Germinal center (tissue), 1 donor: ENCODE measurements around the gene REG1B.

Source experiments
- DNase-seq: peaks from one replicate; pipeline ENCODE4 v3.0.0; 2012; ENCODE audit warnings: mixed read lengths, low spot score

The REG1B gene, protein sequence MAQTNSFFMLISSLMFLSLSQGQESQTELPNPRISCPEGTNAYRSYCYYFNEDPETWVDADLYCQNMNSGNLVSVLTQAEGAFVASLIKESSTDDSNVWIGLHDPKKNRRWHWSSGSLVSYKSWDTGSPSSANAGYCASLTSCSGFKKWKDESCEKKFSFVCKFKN

GRCh38 chr2:79087785-79088364, at the start of gene REG1B:
Gene REG1B (minus strand): TSS chr2:79087993. CDS start chr2:79087612, 381 bp downstream.
- DNase-seq: no peak

GRCh38 chr2:79131687-79132086, 43.9 kb upstream of the REG1B start:
- no peak for DNase-seq

DNA sequence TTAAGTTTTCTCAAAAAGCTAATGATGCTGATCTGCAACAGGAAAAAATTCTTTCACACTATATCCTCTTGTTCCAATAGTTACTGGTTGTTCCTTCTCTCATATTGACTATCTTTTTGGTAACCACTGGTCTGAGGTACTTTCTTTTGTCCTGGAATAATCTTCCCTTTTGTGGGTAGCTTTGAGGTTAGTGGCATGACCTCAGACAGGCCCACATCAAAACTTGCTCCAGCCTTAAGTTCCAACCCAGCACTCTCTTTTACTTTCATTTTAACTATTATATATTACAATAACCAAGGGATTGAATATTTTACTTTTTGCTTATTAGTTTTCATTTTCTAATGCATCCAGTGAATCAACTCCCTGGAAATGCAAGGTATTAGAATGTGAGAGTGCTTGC, 42.0 kb upstream of the REG1B start:
- no peak for DNase-seq

DNA sequence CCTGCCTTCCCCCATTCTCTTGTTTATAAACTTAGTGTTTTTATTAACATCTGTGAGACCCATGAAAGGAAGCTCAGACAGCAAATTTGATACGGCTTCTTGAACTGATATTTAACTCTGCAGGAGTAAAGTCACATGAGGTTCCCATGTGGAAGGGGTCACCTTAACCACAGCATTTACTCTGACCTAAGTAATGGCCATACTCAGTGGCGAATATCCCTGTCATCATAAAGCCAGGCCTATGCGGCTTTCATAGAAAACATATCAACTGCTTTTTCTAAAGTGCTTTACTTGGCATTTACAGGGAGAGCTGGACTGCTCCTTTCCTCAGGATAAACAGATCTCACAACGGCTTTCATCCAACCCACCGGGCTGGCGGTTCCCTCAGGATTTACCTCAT, 41.5 kb upstream of the REG1B start:
- DNase-seq: no peak

DNA sequence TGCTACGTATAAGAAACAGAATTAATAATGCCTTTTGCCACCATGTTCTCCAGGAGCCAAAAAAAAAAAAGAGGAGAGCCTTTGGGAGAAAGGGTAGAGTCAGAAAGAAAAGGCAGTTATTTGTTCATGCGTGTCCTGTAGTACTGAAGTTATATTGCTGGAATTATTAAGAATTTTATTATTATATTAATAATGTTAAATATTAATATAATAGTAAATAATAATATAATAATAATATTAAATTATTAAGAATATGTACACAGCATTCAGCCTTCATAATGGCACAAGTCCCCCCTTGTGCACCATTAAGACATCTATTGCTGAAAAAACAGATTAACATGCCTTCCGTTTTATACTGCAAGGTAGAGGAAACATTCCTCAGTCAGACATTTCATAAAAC, 40.6 kb upstream of the REG1B start:
- DNase-seq: no peak

- no peak for DNase-seq
Measured at GRCh38 chr2:79125721-79125985, 37.9 kb upstream of the REG1B start.

- DNase-seq: no peak
Measured at GRCh38 chr2:79124907-79125720, 37.3 kb upstream of the REG1B start.

- no peak for DNase-seq
Measured at GRCh38 chr2:79122676-79123075, 34.9 kb upstream of the REG1B start.

GRCh38 chr2:79120194-79120713, 32.5 kb upstream of the REG1B start, which contains the start of gene REG1A:
Gene REG1A (plus strand): TSS chr2:79120488. CDS start chr2:79120862, 374 bp downstream.
- no peak for DNase-seq

DNA sequence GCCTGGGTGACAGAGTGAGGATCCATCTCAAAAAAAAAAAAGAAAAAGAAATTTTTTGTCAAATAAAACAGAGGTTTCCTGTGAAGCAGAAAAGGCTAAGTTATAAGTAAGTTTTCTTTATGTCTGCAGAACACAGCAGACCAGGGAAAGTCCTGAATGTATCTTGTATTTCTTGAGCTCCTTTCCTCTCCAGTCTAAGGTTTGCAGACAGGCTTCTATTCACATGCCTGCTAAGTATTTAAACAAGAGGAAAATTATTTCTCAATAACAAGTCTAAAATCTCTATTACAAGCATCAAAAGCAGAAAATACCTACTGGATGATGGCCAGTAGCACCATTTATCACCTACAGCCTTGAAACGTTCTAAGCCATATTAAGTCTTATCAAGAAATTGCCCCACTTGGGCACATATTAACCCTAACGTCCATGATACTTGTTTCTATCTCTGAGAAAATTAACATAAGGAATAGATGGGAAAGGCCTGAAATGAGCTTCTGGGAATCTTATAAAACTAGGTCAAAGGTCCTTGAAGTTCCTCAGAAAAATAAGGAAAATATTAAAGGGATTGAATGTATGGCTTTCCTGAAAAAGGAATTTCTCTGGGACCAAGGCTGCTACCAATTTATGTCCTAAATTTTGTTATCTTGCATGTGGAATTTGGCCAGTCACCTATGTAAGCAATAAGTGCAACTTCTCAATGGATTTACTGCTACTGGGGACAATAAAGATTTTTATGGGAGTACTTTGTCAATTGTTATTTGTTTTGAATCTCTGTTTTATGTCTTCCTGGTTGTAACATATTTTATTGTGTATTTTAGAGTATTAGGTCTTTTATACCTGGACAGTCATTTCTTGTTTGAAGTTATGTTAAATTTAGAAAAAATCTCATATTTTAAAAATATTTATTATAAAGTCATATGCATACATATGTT, 29.5 kb upstream of the REG1B start:
- DNase-seq: no peak

GRCh38 chr2:79114797-79115494, 27.2 kb upstream of the REG1B start:
- no peak for DNase-seq

GRCh38 chr2:79112269-79112668, 24.5 kb upstream of the REG1B start:
- no peak for DNase-seq

DNA sequence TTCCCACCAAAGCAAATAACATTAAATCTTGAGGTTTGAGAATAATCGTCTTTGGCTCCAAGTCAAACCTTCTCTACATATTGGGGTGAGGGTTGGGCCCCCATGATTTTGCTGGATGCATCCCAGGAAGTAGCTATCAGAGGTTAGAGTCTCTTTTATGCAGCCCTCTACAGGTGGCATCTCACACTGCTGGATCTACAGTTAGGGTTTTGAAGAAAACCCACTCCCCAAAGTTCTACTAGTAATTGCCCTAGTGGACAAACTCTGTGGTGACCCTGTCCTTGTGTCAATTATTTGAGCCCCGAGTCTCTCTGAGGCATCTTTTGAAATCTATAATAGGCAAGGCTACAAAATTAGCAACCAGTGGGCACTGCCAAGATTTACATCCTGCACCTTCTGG, 17.5 kb upstream of the REG1B start:
- DNase-seq: no peak

- no peak for DNase-seq
Measured at GRCh38 chr2:79103214-79103613, 15.4 kb upstream of the REG1B start.

DNA sequence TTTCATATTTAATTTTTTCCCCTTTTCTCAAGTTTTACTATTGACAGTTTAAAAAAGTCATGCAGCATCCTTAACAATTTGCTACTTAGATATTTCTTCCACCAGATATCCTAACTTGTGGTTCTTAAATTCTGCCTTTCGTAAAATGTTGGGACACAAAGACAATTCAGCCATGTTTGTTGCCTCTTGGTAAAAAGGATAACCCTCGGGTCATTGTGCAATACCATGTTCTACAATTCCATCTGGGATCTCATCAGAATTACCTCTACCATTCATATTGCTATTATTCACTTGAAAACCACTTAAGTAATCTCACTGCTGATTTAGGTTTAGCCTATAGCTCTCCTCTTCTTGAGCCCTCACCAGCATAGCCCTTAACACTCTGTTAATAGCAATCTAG, 13.2 kb upstream of the REG1B start:
- no peak for DNase-seq

DNA sequence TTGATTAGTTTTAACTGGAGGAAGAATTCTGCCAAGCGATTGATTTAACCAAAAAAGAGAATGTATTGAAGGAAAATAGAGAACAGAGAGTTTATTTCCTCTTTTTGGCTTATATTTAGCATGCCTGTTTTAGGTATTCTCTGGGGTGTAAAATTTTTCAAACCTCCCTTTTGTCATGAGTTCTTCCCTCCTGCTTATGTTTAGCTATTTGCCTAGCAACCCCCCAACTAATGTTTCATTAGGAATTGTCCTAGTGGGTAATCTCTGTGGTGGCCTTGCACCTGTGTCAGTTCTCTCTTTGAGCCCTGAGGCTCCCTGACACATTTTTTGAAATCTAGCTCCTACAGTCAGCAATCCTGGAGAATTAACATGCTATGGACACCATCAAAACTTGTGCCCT, 12.5 kb upstream of the REG1B start:
- DNase-seq: no peak

GRCh38 chr2:79099140-79099686, 11.4 kb upstream of the REG1B start:
- DNase-seq: no peak

DNA sequence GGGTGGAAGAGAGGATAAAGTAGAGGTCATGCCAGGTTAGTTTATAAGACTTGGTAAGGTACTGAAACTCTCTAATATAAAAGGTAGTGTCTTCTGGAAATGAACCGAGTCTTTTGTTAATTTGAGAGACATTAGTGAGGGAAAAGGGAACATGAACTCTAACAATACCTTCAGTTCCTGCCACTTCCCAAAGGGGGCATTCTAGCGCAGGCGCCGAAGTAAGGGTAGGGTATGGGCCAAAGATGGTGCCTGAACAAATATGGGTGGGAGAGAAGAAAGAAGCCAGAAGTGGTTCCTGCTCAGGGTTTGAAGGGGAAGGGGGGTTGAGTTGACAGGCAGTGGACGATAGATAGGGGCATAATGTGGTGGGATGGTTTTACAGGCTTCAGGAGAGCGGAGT, 10.1 kb upstream of the REG1B start:
- DNase-seq: no peak

GRCh38 chr2:79090693-79091092, 2.9 kb upstream of the REG1B start:
- no peak for DNase-seq

- no peak for DNase-seq
Measured at GRCh38 chr2:79086255-79086654, 1.5 kb downstream of the REG1B start.

GRCh38 chr2:79085382-79085781, 2.4 kb downstream of the REG1B start:
- no peak for DNase-seq
